NCI-H1436 (cell line): ENCODE data around the gene MCTP1.

Source experiments
- DNase-seq: peaks from one replicate; lab custom pipeline; 2025; lab: John Stamatoyannopoulos, UW

Gene MCTP1

GRCh38 chr5:94811331-94811730 is 473.6 kb downstream of the MCTP1 start:
- DNase-seq = no peak

- no peak for DNase-seq
These were observed 474.0 kb downstream of the MCTP1 start for GRCh38 chr5:94810877-94811276.

DNA sequence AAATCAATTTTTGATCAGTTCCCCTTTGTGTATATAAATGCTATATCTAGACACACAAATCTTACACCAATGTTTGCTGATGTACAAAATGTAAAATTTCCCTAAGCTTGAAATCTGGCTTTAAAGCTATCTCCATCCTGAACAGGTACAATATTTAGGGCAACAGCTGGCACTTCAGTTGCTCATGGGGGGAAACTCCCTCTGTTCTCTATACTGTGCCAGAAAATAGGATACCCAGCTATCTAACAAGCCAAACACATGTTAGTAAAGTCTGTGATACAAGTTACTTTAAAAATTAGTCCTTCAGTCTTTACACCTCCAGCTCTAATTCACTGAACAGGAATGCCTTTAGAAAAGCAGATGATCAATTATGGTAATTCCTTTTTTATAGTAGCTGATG is 474.6 kb downstream of the MCTP1 start:
- DNase-seq = no peak

GRCh38 chr5:94808497-94808896 is 476.4 kb downstream of the MCTP1 start:
- no peak for DNase-seq

GRCh38 chr5:94807985-94808384 is 476.9 kb downstream of the MCTP1 start:
- no peak for DNase-seq

- DNase-seq = no peak
These were observed 482.4 kb downstream of the MCTP1 start for GRCh38 chr5:94802450-94802849.

DNA sequence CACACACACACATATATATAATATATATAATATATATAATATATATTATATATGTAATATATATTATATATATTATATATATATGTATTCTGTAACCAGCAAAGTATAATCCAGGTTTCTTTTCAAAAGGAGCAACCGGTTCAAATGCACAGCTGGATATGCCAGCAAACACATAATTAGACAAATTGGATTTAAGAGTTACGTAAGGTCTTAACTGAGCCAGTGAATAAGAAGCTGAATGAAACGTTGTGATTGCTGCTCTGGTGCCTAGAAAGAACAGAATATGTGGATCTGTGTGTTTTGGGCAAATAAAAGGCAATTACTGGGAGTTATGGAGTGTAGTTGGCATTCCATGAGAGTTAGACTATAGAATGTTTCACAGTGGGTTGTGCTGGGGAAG is 488.3 kb downstream of the MCTP1 start:
- no peak for DNase-seq

GRCh38 chr5:94793816-94794198 is 491.1 kb downstream of the MCTP1 start:
- DNase-seq = no peak

DNA sequence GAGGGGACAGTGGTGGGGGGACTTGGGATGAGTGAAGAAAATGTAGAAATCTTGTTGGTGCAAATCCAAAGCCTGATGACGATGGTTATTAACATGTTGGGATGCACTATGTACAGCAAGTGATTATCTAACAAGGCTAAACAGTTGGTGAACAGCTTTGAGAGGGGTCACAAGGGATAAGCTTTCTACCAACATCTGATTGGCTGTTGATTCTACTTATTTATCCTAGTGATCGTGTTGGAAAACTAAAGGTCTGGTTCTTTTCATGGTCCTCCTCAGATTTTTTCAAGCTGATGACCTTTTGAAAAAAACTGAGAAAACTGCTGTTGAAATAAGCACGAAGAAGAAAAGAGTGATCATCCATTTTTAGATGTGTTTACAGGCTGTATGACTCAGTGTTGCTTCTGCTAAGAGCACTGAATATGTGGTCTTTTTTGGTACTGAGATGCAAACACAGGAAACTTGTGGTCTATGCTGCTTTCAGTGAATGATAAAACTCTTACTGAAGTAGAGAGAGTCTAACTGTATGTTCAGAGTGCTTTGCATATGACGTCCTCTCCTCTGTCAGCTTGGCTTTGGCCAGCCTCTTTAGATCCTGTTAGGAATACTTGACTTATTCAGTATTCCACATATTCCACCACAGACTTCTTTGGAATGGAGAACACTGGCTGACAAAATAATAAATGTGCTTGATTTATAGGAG is 491.6 kb downstream of the MCTP1 start:
- DNase-seq = no peak

DNA sequence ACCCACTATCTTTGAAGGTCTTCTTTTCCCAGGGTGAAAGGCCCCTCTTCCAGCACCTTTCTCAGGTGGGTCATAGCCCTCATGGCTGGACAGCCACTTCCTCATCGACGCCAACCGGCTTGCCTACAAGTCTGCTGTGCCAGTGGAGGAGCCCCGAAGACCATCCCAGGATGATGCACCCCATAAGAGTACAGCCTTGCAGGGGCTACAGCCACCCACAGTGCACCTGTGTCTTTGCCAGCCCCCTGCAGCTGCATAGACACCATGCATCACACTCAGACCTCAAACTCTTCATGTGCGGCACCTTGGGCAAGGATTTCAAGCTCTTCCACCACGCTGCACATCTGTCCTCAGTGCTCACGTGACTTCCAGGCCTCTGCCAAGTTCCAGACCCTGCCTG is 493.1 kb downstream of the MCTP1 start:
- no peak for DNase-seq

GRCh38 chr5:94788527-94788926 is 496.4 kb downstream of the MCTP1 start:
- DNase-seq = no peak

- no peak for DNase-seq
These were observed 500.1 kb downstream of the MCTP1 start for GRCh38 chr5:94784536-94785505.

DNA sequence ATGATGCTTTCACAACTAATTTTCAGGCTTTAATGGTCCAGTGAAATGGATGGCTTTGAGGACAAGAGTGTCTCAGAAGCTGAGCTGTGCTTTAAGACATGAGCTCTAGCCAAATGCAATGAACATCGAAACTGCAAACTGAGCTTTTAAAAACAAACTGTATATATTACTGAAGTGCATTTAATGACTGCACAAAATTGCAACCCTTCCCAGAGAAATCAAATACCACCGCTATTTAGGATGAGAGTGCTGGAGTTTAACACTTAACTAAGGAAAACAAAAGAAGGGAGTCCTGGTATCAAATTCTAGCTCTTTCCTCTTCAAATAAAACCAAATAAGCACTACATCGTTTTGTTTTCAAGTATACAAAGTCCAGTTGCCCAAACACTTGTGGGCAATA is 502.5 kb downstream of the MCTP1 start:
- DNase-seq = no peak

DNA sequence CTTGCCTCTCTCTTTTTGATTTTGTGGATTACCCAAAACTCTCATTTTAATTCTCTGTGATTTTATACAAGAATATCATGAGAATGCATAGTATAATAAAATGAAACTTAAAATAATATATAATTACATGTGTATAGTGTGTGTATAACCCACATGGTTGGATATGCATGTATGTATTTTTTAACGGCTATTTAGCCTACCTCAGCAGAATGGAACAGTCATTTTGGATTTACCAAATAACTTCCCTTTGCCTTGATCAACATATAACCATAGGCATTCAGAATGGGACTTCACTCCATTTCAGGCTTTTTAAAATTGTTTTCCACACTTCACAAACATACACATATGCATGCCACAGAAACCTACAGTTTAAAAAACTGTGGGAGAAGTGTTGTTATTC is 505.2 kb downstream of the MCTP1 start:
- no peak for DNase-seq

DNA sequence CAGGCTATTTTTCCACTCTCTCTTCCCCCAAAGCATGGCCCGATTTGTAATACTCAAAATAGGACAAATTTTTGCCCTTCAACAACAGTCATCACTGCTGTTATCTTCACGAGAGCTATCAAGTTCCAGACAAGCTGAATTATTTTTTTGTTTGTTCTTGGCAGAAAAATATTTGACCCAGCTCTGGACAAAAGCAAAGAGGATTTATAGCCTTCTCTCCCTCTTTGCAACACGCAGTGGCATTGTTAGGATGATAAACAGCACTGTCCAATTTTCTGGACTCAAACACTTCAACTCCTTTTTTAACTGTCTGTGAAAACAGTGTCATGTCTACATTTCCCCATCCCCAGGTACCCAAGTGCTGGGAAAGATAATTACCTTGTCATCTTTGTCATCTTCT is 506.2 kb downstream of the MCTP1 start:
- no peak for DNase-seq

DNA sequence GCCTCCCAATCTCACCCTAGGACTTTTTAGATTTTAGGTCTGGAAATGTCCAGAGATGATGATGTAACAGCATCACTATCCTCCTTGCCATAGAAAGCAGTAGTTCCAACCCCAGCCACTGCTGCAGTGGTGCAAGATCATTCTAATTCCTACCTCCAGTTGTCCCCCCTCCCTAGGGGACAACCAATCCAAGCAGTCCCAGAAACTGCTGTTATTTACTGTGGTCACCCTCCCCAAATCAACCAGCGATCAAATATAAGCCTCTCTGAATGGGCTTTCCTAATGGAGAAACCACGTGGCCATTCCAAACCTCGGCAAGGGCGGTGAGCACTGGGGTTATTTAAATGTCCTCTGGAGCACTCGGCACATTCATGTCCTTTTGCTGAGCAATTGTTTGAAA is 506.6 kb downstream of the MCTP1 start:
- no peak for DNase-seq

DNA sequence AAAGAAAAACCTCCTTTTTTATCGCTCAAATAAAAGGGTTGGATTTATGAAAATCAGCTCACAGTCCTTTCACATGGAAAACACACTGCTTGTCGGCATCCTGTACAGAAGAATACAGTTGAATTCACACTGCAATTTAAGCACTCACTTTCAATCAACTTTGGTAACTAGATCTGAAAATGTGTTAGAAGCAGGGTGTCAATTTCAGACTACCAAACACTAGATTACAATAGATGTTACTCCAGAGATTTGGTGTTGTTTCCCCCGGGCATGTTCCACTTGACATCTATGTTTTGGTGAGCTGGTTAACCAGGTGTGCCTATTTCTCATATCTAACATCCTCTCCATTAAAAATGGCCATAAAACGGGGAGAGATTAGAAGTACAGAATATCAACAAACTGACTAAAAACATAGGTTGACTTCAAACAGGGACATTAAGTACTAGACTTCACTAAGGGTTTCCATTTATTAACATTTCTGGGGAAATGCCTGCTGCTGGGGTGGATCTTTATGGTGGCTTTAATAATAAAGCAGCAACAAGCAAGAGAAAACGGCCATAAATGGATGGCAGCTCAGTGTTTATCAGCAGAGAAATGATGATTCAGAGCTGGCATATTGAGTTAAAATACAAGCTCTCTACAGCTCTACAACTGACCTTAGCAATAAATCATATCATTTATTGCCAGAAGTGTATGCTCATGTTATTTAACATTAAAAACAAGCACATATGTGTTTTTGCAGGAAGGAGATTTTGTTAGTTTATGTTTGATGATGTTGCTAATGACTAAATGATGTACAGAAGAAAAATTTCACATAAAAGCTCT is 507.6 kb downstream of the MCTP1 start:
- peak; percentile 69 for DNase-seq

DNA sequence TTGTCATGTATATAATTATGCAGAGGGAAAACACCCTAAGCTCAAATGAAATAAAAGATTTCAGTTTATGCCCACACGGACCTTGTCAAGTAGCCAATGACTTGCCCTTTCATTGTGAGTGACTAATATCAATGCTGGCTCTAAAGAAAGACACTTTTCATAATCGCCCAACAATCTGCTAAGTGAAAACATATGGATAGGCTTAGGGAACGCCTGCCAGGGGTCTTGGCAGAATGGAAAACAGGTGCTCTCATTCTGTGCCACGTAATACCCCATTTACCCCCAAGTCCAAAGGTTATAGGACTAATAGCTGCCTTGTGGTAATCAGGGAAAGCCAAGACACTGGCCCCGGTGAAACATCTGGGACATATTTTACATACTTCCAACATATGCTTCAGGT is 508.7 kb downstream of the MCTP1 start:
- DNase-seq = no peak

- no peak for DNase-seq
These were observed 509.8 kb downstream of the MCTP1 start for GRCh38 chr5:94775088-94775487.

DNA sequence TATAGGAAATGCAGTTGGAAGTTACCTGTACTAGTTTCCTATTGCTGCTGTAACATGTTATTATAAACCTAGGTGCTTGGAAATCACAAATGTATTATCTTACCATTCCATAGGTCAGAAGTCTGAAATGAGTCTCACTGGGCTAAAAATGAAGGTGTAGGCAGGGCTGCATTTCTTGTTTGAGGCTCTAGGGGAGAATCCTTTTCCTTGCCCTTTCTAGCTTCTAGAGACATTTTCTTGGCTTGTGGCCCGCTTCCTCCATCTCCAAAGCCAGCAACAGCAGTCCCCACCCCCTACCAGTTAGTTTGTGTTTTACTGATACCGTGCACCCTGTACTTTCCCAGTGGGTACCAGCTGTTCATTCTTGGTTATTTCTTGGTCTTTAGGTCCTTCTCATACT is 513.2 kb downstream of the MCTP1 start:
- DNase-seq = no peak

- DNase-seq = no peak
These were observed 514.9 kb downstream of the MCTP1 start for GRCh38 chr5:94769996-94770395.

- no peak for DNase-seq
These were observed 523.1 kb downstream of the MCTP1 start for GRCh38 chr5:94761786-94762185.

DNA sequence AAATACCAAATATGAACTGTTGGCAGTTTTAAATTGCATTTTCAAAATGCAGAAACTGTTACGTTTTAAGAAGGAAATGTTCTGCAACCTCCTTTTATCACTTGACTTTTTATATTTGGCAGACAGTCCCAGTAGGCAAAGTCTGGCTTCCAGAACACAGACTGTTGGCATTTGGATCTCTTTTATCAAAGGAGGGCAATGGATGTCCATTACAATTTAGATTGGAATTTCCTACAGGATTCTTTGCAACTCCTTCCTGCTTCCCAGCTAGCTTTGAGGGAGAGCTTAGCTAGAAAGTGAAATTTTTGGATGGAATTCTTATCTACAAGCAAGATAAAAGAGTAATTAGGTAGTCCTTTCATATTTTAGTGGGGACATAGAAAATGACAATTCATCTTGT is 523.8 kb downstream of the MCTP1 start:
- no peak for DNase-seq
